Measurements from ENCODE around the gene NDUFS2. TPM values are rescaled to one million over a fixed set of nuclear protein-coding genes. Genes with fewer than 3 reads are reported as not detected.

NDUFS2 gene
- total and polyA plus RNA-seq, 9 of the 15 experiments (the other 6 are each of a cell fraction or from before 2014, with no cell fraction given): 70.0 to 176 (median 141) TPM

DNA sequence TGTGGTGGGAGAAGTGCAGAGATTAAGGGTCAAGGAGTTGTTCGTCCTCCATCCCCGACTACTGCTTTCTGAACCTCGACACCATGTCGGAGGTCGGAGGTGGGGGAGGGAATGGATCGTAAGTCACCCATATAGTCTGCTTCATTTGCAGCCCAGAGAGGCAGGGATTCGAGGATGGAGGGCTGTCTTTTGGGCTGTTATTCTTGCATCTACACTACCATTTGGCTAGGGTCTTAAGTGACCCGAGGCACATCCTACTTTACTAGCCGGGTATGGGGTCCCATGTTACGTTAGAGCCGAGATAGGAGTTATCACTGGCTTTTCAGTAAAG, 42.3 kb upstream of the NDUFS2 start:
- Histone ChIP-seq H3K36me3 (ENCODE audit: control insufficient read depth, insufficient read depth, low read length) (peaks cover 65% of the 10 kb centered on the region), H3K79me2 (ENCODE audit: control insufficient read depth, insufficient read depth, low read length) (peaks cover 63% of the 10 kb centered on the region), H2AFZ (ENCODE audit: low read depth, low read length) (peak overlapping the region; percentile 60), H3K4me3 (peak overlapping the region; percentile 75), H3K9me3 (replicated peaks; ENCODE audit: control insufficient read depth, insufficient read depth, low read depth, low read length) (no peaks in the 10 kb centered on the region), H3K9me1 (ENCODE audit: control insufficient read depth, insufficient read depth, low read length) (no peaks in the 10 kb centered on the region), H3K27ac (ENCODE audit: extremely low read depth, low read depth, low read length) (peak overlapping the region; percentile 72), H3K9ac (ENCODE audit: insufficient read depth in 1 of 2, low read depth in 2 of 2, low read length in 2 of 2) (peak overlapping the region; percentile 77 to 98), H3K4me1 (replicated peaks in 1 of 2; ENCODE audit: control insufficient read depth in 2 of 2, insufficient read depth in 2 of 2, low read length in 2 of 2) (peaks cover 52 to 65% of the 10 kb centered on the region in 2 experiments), H3K4me2 (ENCODE audit: insufficient read depth, low read length) (peak overlapping the region; percentile 95), H4K20me1 (replicated peaks; ENCODE audit: control insufficient read depth, insufficient read depth, low read length) (no peaks in the 10 kb centered on the region), H3K27me3 (ENCODE audit: control insufficient read depth in 2 of 2, insufficient read depth in 2 of 2, low read length in 2 of 2) (no peaks in the 10 kb centered on the region)
- WGBS (ENCODE audit: insufficient coverage, low coverage, missing lambda C conversion rate): 1% methylated on average over 11 of the region's 11 CpGs
- ChIA-PET POLR2A (interaction anchor here (0.8 to 1.0 kb wide), 2 partner anchors 15 to 154 kb away, joined by 3 to 4 read pairs; partner anchors contain the start of gene SDHC), CTCF (ENCODE audit: low intra/inter-chr PET ratio) (no interaction called here)
- DNase-seq (ENCODE audit: extremely low read depth in 1 of 4, low spot score in 3 of 4) (no peak), FAIRE-seq (no peak), ATAC-seq (no peak)
- intact Hi-C loops (cut with micrococcal nuclease) (loop anchor here (2.0 kb wide), 1 partner anchor 17 kb away; the partner anchor contains the start of gene B4GALT3), in situ Hi-C loops (cut with MboI) (no loop called here)
- BruUV-seq (replicated peaks): no TSS peak
- TF ChIP-seq CBX8 (IDR thresholded peaks at IDR 0.05; ENCODE audit: borderline replicate concordance, extremely low read depth, low read depth, low read length, poor library complexity, severe bottlenecking) (no peak), TFAP4 (CRISPR knock-in tag; IDR thresholded peaks at IDR 0.05; ENCODE audit: borderline replicate concordance) (no peak), HNRNPLL (IDR thresholded peaks at IDR 0.05; ENCODE audit: low read depth, low read length, poor library complexity, severe bottlenecking) (no peak), FOXA3 (CRISPR knock-in tag; conservative IDR thresholded peaks at IDR 0.05 in 1 of 2, IDR thresholded peaks at IDR 0.05 in 1 of 2) (no peak), FOXM1 (IDR thresholded peaks at IDR 0.05; ENCODE audit: low read depth) (no peak), FOXM1 (CRISPR knock-in tag; IDR thresholded peaks at IDR 0.05; ENCODE audit: low read depth) (peak; percentile 69; the same call in 1 of the 2 replicates), ZNF764 (CRISPR knock-in tag; IDR thresholded peaks at IDR 0.05; ENCODE audit: low read depth) (no peak), ARID3B (CRISPR knock-in tag; IDR thresholded peaks at IDR 0.05; ENCODE audit: borderline replicate concordance) (no peak), ZNF12 (CRISPR knock-in tag; IDR thresholded peaks at IDR 0.05) (no peak), MCM2 (IDR thresholded peaks at IDR 0.05; ENCODE audit: low read depth) (no peak), GTF2E2 (tag; IDR thresholded peaks at IDR 0.05) (no peak)
- TF ChIP-seq, protein P1, sequence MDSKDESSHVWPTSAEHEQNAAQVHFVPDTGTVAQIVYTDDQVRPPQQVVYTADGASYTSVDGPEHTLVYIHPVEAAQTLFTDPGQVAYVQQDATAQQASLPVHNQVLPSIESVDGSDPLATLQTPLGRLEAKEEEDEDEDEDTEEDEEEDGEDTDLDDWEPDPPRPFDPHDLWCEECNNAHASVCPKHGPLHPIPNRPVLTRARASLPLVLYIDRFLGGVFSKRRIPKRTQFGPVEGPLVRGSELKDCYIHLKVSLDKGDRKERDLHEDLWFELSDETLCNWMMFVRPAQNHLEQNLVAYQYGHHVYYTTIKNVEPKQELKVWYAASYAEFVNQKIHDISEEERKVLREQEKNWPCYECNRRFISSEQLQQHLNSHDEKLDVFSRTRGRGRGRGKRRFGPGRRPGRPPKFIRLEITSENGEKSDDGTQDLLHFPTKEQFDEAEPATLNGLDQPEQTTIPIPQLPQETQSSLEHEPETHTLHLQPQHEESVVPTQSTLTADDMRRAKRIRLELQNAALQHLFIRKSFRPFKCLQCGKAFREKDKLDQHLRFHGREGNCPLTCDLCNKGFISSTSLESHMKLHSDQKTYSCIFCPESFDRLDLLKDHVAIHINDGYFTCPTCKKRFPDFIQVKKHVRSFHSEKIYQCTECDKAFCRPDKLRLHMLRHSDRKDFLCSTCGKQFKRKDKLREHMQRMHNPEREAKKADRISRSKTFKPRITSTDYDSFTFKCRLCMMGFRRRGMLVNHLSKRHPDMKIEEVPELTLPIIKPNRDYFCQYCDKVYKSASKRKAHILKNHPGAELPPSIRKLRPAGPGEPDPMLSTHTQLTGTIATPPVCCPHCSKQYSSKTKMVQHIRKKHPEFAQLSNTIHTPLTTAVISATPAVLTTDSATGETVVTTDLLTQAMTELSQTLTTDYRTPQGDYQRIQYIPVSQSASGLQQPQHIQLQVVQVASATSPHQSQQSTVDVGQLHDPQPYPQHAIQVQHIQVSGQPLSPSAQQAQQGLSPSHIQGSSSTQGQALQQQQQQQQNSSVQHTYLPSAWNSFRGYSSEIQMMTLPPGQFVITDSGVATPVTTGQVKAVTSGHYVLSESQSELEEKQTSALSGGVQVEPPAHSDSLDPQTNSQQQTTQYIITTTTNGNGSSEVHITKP (IDR thresholded peaks at IDR 0.05; ENCODE audit: partially characterized antibody): no peak
- TF ChIP-seq, protein P2, sequence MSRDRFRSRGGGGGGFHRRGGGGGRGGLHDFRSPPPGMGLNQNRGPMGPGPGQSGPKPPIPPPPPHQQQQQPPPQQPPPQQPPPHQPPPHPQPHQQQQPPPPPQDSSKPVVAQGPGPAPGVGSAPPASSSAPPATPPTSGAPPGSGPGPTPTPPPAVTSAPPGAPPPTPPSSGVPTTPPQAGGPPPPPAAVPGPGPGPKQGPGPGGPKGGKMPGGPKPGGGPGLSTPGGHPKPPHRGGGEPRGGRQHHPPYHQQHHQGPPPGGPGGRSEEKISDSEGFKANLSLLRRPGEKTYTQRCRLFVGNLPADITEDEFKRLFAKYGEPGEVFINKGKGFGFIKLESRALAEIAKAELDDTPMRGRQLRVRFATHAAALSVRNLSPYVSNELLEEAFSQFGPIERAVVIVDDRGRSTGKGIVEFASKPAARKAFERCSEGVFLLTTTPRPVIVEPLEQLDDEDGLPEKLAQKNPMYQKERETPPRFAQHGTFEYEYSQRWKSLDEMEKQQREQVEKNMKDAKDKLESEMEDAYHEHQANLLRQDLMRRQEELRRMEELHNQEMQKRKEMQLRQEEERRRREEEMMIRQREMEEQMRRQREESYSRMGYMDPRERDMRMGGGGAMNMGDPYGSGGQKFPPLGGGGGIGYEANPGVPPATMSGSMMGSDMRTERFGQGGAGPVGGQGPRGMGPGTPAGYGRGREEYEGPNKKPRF (IDR thresholded peaks at IDR 0.05; ENCODE audit: low read depth, low read length): no peak
